HG02798 (cell line): Measurements from ENCODE around the gene MINDY2.
"Not testable (repeated sequence)": the region's sequence is repeated elsewhere in the genome, so short reads cannot be mapped to it uniquely, and the experiment has no call there.

Experiments used
- ATAC-seq: cut with Tn5 transposase; IDR thresholded peaks from one replicate; pipeline ENCODE4 v1.9.1; 2021; ENCODE audit warnings: mild to moderate bottlenecking; ENCODE audit not compliant: unreplicated experiment, poor library complexity

MINDY2 gene

DNA sequence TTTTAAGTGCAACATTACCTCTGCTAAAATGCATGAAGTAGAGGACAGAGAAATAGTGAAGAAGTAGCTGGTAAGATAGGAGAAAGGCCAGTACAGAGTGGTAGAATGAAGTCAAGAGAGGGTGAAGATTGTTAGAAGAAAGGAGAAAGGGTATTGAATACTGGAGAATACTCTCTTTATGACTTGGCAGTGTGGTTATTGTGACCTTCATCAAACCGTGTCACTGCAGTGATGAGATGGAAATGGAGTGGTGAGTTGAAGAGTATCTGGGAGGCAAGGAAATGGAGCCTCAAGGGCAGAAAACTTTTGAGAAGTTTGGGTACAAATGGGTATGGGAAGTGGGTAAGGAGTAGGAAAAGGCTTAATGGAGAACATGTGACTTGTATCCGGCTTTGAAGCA, 24.7 kb downstream of the MINDY2 start:
- no peak for ATAC-seq

DNA sequence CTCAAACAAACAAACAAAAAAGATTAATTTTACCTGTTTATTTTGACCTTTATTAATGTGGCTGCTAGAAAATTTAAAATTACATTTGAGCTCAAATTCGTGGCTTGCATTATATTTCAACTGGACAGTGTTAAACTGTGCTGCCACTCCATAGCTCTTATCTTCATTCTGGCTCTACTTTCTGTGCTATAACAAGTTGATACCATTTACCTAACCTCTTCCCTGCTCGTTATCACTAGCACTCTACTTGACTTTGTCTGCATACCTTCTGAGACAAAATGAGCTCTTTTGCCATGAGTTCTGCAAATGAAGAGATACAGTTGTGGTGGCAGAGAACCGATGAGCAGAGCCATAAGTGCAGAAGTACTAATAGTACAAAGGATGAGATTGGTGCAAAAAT, 26.4 kb downstream of the MINDY2 start:
- no peak for ATAC-seq

DNA sequence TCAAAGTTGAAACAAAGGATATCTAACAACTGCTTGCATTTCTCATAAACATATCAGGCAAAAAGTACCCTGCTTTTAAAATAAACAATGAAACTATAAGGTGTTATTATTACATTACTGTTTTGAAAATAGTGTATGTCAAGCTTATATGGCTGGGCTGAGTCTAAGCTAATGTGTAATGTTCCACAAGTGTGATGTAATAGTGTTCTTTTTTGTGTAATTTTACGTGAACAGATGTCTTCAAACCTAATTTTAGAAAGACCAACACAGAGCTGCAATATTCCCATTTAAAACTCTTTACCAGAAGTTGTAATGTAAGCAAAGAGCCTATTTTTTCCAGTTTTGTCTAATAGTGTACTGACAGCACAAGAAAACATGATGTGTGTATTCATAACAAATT, 34.0 kb downstream of the MINDY2 start:
- no peak for ATAC-seq

DNA sequence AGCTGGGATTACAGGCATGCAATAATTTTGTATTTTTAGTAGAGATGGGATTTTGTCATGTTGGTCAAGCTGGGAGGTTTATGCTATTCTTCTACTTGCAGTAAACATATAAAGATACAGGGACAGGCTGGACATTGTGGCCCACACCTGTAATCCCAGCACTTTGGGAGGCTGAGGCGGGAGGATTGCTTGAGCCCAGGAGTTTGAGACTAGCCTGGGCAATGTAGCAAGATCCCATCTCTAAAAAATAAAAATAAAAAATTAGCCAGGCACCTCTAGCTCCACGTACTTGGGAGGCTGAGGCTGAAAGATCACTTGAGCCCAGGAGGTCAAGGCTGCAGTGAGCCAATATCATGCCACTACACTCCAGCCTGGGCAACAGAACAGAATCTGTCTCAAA, 52.2 kb downstream of the MINDY2 start:
- not testable (repeated sequence) for ATAC-seq

- ATAC-seq: no peak
Observed at GRCh38 chr15:58830556-58830955, 59.5 kb downstream of the MINDY2 start.

DNA sequence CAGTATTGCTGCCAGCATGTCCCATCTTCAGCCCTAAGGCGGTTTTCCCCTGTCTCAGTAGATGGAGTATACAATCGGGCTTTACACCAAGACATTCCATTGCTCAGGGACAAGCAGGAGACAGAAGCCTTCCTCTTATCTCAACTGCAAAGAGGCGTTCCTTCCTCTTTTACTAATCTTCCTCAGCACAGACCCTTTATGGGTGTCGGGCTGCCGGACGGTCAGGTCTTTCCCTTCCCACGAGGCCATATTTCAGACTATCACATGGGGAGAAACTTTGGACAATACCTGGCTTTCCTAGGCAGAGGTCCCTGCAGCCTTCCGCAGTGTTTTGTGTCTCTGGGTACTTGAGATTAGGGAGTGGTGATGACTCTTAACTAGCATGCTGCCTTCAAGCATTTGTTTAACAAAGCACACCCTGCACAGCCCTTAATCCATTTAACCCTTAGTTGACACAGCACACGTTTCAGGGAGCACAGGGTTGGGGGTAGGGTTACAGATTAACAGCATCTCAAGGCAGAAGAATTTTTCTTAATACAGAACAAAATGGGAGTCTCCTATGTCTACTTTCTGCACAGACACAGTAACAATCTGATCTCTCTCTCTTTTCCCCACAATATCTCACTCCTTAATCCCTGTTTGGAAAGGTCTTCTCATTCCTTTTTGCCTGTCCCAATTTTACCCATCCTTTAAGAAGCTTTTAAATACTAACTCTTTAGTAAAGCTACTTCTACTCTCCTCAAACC, 62.8 kb downstream of the MINDY2 start:
- not testable (repeated sequence) for ATAC-seq

DNA sequence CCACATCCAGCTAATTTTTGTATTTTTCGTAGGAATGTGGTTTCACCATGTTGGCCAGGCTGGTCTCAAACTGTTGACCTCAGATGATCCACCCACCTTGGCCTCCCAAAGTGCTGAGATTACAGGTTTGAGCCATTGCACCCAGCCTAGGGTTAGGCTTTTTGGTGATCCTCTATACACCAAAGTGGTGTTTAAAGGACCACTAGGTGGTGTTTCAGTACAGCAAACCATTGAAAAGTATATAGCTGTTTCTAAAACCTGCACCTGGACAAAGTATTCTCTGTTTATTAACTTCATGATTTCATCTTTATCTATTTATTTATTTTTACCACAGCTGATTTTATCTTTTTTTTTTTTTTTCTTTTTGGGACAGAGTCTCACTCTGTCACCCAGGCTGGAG, 68.4 kb downstream of the MINDY2 start:
- no peak for ATAC-seq

GRCh38 chr15:58840048-58840447, 68.9 kb downstream of the MINDY2 start:
- no peak for ATAC-seq

GRCh38 chr15:58842713-58843396, 71.8 kb downstream of the MINDY2 start:
- no peak for ATAC-seq

GRCh38 chr15:58851205-58851604, 80.1 kb downstream of the MINDY2 start:
- ATAC-seq: not testable (repeated sequence)

- no peak for ATAC-seq
Observed at GRCh38 chr15:58852347-58852746, 81.2 kb downstream of the MINDY2 start.

DNA sequence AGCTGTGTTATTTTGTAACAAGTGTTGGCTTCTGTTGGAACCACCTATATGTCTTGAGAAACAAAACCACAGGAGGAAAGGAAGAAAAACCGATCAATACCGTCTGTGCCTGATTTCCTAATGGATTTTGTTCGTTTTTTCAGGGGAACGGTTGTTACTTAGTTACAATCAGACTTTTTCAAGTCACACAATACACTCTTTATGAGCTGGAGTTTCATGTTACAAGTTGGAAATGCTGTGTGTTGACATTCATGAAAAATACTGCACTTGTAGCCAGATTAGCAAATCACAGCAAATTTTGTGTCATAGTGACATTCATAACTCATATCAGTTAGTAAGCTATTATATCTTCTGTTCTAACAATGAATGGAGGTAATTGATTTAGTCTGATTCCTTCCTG, 83.5 kb downstream of the MINDY2 start:
- no peak for ATAC-seq

DNA sequence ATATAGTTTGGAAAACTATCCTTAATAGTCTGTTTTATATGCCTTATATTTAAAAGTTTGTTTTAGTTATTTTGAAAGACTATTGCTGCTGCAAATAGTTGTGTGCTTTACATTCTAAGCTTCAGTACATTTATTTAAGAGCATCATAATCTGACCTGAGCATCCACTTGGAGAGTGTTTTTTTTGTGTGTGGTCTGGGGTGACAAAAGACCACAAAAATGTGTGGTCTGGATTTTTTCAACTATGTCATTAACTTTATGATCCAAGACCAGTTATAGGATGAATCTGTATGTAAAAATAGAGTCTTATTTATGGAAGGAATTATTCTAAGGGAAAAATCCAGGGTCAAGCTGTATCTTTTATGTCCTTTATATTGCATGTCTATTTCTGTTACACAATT, 85.0 kb downstream of the MINDY2 start:
- ATAC-seq: no peak

GRCh38 chr15:58856621-58857020, 85.5 kb downstream of the MINDY2 start:
- ATAC-seq: not testable (repeated sequence)

DNA sequence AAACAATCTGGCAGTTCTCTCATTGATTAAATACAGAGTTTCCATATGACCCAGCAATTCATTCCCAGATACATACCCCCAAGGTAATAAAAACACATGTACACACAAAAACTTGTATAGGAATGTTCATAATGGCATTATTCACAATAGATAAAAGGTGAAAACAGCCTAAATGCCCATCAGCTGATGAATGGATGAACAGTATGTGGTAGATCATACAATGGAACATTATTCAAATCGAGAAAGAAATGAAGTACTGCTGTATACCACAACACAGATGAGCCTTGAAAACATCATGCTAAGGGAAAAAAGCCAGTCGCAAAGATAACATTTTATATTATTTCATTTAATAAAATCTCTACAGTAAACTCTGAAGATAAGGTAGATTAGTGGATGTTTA, 91.2 kb downstream of the MINDY2 start:
- ATAC-seq: no peak

GRCh38 chr15:58864602-58865424, 93.7 kb downstream of the MINDY2 start:
- ATAC-seq: no peak

DNA sequence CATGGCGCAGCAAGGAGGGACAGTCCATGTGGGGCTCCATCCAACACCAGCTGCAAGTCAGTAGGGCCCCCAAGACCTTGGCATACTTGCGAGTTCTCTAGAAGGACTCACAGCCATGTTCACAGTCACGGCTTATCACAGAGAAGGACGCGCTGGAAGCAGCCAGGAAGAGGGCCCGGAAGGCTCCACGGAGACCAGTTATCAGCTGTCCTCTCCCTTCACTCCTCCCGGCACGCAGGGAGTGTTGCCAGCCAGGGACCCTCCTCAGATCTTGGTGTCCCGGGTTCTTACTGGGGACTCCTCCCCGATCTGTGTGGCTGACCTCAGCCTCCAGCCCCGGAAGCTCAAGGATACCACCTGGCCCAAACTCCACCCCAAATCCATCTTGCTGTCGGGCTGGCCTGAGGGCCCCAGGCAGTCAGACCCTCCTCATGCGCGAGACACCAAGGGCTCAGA, 94.4 kb downstream of the MINDY2 start:
- ATAC-seq: no peak

DNA sequence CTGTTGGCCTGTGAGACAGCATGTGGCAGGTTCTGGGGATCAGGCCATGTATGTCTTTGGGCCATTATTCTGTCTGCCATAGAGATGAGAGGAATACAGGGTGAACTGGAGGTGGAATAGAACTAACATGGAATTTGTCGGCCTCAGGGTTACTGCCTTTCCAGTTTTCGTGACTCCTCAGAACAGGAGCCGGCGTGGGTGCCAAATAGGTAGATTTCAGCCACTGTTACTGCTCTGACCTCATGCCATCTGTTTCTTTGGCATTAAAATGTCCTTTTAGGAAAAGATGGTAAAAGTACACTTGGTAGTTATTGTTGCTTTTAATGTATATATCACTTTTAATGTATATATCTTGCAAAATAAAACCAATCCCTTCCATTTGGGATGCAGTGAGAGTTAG, 96.8 kb downstream of the MINDY2 start:
- ATAC-seq: no peak

DNA sequence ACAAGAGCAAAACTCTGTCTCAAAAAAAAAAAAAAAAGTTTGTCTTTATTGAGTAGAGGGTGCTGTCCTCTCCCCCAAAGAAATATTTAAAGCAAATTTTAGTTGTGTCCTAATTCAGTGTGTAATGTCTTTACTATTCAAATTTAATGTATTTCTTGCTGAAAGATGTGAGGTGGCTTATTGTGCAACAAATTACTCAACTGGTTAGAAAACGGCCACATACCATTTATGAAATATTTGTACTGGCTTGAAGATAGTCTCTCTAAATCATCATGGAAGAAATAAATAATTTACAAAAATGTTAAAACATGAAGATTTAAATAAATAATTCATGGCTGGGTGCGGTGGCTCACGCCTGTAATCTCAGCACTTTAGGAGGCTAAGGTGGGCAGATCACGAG, 99.3 kb downstream of the MINDY2 start:
- ATAC-seq: no peak

GRCh38 chr15:58873267-58873666, 102.2 kb downstream of the MINDY2 start:
- no peak for ATAC-seq

GRCh38 chr15:58875343-58875742, 104.2 kb downstream of the MINDY2 start:
- no peak for ATAC-seq
